Peyer's patch (tissue), 4 donors: ENCODE data around the gene TEKT5. TPM values are rescaled to one million over a fixed set of nuclear protein-coding genes. Genes with fewer than 3 reads are reported as not detected.

Experiments used
- DNase-seq, 3 donors: peaks; one replicate each; pipeline ENCODE4 v3.0.0-alpha.2; 2017 to 2019
- H3K27ac ChIP-seq, 4 donors: fragments of 200-600 bp; sonication (generic); one replicate each; pipeline ENCODE4 v1.5.1; 2016 to 2019
- H3K27me3 ChIP-seq, 2 donors: fragments of 200-600 bp; sonication (generic); one replicate each; pipeline ENCODE4 v1.5.1; 2019
- H3K36me3 ChIP-seq, 3 donors: fragments of 200-600 bp; sonication (generic); one replicate each; pipeline ENCODE4 v1.5.1; 2016 to 2019
- H3K4me1 ChIP-seq, 4 donors: fragments of 200-600 bp; sonication (generic); one replicate each; pipeline ENCODE4 v1.5.1; 2016 to 2019
- H3K4me3 ChIP-seq, 4 donors: fragments of 200-600 bp; sonication (generic); 1 replicate in 3 of 4; 2 replicates in 1 of 4; pipeline ENCODE4 v1.5.1; 2016 to 2019; ENCODE audit warnings: mild to moderate bottlenecking in 1 of 4
- H3K9me3 ChIP-seq, 4 donors: fragments of 200-600 bp; sonication (generic); one replicate each; pipeline ENCODE4 v1.5.1; 2016 to 2019; ENCODE audit warnings: mild to moderate bottlenecking in 1 of 4
- POLR2A ChIP-seq, 2 donors: fragments of 450-650 bp; IDR thresholded peaks; one replicate each; pipeline ENCODE4 v1.5.1; 2017; ENCODE audit warnings: antibody characterized with exemption in 2 of 2, mild to moderate bottlenecking in 2 of 2, moderate library complexity in 2 of 2
- total RNA-seq, 4 donors: library from RNA; depleted of rRNA; stranded (reverse); fragments of >200 nt; gene quantifications; one replicate each; pipeline ENCODE4 v1.1.0, GENCODE V29; 2016
- TF ChIP-seq, protein P1 (sequence below), 6 experiments: fragments of 450-650 bp in 4 of 6; fragments of 200-600 bp in 2 of 6; sonication (generic) in 1 of 6; IDR thresholded peaks; one replicate each; pipeline ENCODE4 v1.5.1; 2017 to 2019; ENCODE audit warnings: antibody characterized with exemption in 6 of 6, mild to moderate bottlenecking in 3 of 6, moderate library complexity in 1 of 6

TEKT5 gene
- total RNA-seq, 4 donors from 2014 or later: 2.0 TPM; not detected in 3

DNA sequence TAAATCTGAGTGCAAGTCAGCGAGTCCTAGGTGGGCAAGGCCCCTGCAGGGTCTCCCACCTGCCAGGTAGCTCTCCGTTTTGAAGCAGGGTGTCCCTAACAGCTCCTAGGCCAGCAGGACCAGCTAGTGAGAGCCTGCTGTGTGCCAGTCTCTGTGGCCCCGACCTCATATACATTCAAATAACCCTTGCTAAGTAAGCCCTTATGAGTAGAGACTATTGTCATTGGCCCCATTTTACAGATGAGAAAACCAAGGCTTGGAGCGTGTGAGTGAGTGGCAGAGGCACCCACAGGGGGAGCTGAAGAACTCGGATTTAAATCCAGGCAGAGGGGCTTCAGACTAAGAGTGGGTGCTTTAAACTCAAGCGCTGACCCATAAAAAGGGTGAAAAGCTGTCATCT lies 74.6 kb downstream of the TEKT5 start:
- no peak overlapping the region for H3K4me3 ChIP-seq
- H3K36me3 ChIP-seq: no peaks in the 10 kb centered on the region
- H3K27ac ChIP-seq: peak overlapping the region in 3 of 4 donors; percentile 22 to 49 (median 23)
- H3K9me3 ChIP-seq: no peaks in the 10 kb centered on the region
- no peak for DNase-seq
- H3K27me3 ChIP-seq: no peaks in the 10 kb centered on the region
- TF ChIP-seq POLR2A (IDR thresholded peaks at IDR 0.05): no peak
- H3K4me1 ChIP-seq: peaks cover 0 to 38% (median 0%) of the 10 kb centered on the region in 4 donors

DNA sequence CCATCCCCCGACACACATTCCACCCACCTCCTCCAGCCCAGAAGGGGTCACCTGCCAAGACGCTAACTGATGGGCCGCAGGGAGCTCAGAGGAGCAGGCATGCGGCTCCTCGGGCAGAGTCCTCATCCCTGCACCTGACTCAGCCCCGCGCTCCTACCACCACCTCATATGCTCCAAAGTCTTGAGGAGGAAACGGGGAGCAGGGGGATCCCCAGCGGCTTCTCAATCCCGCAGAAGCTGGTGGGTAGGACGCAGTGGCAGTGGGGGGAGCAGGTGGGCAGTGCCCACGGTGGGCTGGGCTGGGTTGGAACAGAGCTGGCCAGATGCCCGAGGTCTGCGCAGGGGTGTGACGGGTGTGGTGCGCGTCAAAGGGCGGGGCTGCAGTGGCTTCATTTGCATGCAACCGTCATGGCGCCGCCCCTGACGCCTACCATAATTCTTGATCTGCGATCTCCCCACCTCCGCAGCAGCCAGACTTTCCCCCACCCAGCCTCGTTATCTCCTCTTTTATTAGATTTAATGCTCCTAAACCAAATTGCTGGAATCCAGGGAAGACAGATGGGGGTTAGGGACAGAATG lies 75.4 kb downstream of the TEKT5 start:
- Histone ChIP-seq H3K36me3 (no peaks in the 10 kb centered on the region), H3K27me3 (no peaks in the 10 kb centered on the region), H3K4me1 (peaks cover 0 to 38% (median 0%) of the 10 kb centered on the region in 4 donors), H3K9me3 (no peaks in the 10 kb centered on the region), H3K27ac (peak overlapping the region in 3 of 4 donors; percentile 22 to 49 (median 23)), H3K4me3 (peak overlapping the region in 2 of 4 donors; percentile 37 to 41)
- TF ChIP-seq, protein P1, sequence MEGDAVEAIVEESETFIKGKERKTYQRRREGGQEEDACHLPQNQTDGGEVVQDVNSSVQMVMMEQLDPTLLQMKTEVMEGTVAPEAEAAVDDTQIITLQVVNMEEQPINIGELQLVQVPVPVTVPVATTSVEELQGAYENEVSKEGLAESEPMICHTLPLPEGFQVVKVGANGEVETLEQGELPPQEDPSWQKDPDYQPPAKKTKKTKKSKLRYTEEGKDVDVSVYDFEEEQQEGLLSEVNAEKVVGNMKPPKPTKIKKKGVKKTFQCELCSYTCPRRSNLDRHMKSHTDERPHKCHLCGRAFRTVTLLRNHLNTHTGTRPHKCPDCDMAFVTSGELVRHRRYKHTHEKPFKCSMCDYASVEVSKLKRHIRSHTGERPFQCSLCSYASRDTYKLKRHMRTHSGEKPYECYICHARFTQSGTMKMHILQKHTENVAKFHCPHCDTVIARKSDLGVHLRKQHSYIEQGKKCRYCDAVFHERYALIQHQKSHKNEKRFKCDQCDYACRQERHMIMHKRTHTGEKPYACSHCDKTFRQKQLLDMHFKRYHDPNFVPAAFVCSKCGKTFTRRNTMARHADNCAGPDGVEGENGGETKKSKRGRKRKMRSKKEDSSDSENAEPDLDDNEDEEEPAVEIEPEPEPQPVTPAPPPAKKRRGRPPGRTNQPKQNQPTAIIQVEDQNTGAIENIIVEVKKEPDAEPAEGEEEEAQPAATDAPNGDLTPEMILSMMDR (IDR thresholded peaks at IDR 0.05): no peak
- TF ChIP-seq POLR2A (IDR thresholded peaks at IDR 0.05): no peak
- DNase-seq: peak in 2 of 3 donors; percentile 75 to 88

DNA sequence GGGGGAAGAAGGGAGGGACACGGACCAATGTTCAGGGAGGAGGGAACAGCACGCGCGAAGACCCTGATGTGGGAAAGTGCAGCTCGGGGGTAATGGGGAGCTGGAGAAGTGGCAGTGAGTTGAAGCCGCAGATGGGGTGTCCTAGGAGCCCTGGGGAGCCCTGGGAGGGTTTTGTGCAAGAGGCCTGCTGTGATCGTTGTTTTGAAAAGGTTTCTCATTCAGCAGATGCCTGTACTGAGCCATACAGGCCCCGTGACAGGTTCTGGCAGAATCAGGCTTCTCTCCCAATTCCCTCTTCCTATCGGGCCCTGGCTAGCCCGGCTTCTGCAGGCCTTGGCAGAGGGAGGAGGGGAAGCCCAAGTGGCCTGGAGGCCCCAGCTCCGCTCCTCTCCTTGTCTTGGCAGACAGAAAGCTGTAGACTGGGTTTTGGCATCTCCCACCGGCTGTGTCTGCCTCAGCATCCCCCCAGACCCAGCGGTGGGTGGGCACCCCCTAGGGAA lies 76.0 kb downstream of the TEKT5 start:
- H3K9me3 ChIP-seq: no peaks in the 10 kb centered on the region
- no peak for TF ChIP-seq POLR2A (IDR thresholded peaks at IDR 0.05)
- TF ChIP-seq, protein P1 (IDR thresholded peaks at IDR 0.05): no peak
- H3K36me3 ChIP-seq: no peaks in the 10 kb centered on the region
- no peaks in the 10 kb centered on the region for H3K27me3 ChIP-seq
- peak overlapping the region; percentile 2 to 49 (median 22) for H3K27ac ChIP-seq
- no peak for DNase-seq
- no peak overlapping the region for H3K4me3 ChIP-seq
- H3K4me1 ChIP-seq: peaks cover 0 to 38% (median 0%) of the 10 kb centered on the region in 4 donors

DNA sequence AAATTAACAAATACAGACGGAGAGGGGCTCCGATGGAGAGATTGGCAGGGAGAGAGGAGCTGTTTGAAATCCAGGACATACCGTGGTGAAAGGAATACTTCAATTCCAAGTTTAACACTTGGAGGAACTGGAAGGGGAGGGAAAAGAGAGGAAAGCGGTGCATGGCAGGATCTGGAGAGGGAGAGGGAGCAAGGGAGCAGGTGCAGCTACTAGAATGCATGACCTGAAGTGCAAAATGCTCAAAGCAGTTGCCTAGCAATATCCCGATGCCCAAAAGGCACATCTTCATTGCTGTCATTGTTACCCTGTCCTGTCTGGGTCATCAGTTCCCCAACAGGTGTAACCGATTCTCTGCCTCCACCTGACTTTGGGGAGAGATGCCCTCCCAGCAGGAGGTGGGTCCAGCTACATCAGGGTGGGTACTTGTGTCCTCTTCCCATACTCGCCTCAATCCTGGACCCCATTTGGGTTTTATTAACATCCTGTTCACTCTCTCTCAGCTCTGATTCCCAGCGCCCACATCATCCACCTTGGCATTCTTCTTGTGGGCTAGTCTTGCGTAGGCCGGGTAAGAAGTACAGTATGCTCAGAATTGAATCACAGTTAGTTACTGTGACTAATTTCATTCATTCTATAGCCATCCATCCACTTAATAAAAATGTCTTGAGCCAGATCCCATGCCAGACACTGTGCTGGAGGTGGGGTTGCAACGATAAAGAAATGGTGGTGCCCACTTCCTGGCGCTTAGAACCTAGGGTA lies 76.9 kb downstream of the TEKT5 start:
- TF ChIP-seq, protein P1 (IDR thresholded peaks at IDR 0.05): no peak
- no peak for TF ChIP-seq POLR2A (IDR thresholded peaks at IDR 0.05)
- H3K4me3 ChIP-seq: no peak overlapping the region
- H3K36me3 ChIP-seq: no peaks in the 10 kb centered on the region
- no peak for DNase-seq
- H3K9me3 ChIP-seq: no peaks in the 10 kb centered on the region
- no peaks in the 10 kb centered on the region for H3K27me3 ChIP-seq
- H3K4me1 ChIP-seq: peaks cover 0 to 38% (median 0%) of the 10 kb centered on the region in 4 donors
- H3K27ac ChIP-seq: peak overlapping the region in 1 of 4 donors; percentile 30

DNA sequence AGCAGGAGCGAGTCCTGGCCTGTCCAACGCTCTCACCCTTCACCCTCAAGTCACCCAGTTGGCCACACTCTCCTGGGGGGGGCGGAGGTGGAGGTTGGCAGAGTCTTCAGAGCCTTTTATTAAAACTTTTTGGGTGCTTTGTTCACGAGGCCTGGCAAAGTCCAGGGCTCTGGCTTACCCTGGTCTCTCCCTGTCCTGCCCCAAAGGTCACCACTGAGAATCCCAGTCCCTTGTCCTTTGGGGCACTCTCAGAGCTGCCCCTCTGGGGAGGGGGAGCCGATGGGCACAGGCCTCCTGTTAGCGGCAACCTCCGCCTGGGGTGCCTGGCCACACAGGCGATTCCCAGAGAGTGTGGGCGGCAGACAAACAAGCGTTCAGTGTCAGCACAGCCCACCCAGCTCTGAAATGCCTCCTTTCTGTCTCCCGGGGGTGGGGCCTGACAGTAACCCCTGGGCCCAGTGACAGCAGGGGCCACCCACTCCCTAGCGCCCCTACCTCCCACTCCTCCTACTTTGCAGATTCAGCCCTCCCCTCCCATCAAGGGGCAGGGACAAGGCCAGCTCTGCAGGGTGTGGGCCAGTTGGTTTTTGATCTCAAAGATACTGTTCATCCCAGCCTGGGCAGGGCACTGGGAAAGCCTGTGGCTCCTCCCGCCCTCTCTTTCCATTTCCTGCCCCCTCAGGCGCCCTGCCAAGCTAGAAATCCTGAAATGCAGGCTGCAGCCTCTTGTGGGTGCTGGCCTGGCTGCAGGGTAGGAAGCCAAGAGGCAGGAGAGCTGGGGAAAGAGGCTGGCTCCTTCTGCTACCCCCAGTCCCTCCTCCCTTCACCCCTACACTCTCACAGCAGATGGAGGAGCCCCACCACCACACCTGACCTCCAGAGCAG lies 77.7 kb downstream of the TEKT5 start:
- no peaks in the 10 kb centered on the region for H3K36me3 ChIP-seq
- no peaks in the 10 kb centered on the region for H3K27me3 ChIP-seq
- no peaks in the 10 kb centered on the region for H3K9me3 ChIP-seq
- H3K4me1 ChIP-seq: peaks cover 0 to 33% (median 0%) of the 10 kb centered on the region in 4 donors
- peak overlapping the region in 2 of 4 donors; percentile 11 to 30 for H3K27ac ChIP-seq
- H3K4me3 ChIP-seq: no peak overlapping the region
- no peak for TF ChIP-seq POLR2A (IDR thresholded peaks at IDR 0.05)
- TF ChIP-seq, protein P1 (IDR thresholded peaks at IDR 0.05): peak in 2 of 6 experiments; percentile 15 to 27
- DNase-seq: peak in 2 of 3 donors; percentile 70 to 78
